H9 (cell line): ENCODE results near the gene SHH. TPM values are rescaled to one million over a fixed set of nuclear protein-coding genes. Genes with fewer than 3 reads are reported as not detected.

Experiments used
- DNase-seq: peaks from one replicate; pipeline ENCODE4 v3.0.0-alpha.2; 2017
- H2AFZ ChIP-seq: one replicate; pipeline ENCODE4 v1.6.1; 2013; ENCODE audit warnings: mild to moderate bottlenecking, low read length, control low read depth, moderate library complexity
- H2AK5ac ChIP-seq: 2 replicates; pipeline ENCODE4 v1.6.1; 2013; ENCODE audit warnings: low read length, control low read depth, mixed read lengths; ENCODE audit not compliant: insufficient read length
- H2BK120ac ChIP-seq: one replicate; pipeline ENCODE4 v1.6.1; 2013; ENCODE audit warnings: low read depth, mild to moderate bottlenecking, low read length, control low read depth, inconsistent platforms; ENCODE audit not compliant: poor library complexity, severe bottlenecking
- H2BK12ac ChIP-seq: 2 replicates; pipeline ENCODE4 v1.6.1; 2013; ENCODE audit warnings: low read length, control low read depth, mixed read lengths, low read depth; ENCODE audit not compliant: insufficient read length
- H2BK15ac ChIP-seq: 2 replicates; pipeline ENCODE4 v1.6.1; 2013; ENCODE audit warnings: low read depth, low read length, control low read depth
- H2BK20ac ChIP-seq: one replicate; pipeline ENCODE4 v1.6.1; 2013; ENCODE audit warnings: low read depth, mild to moderate bottlenecking, low read length, control low read depth, inconsistent platforms; ENCODE audit not compliant: poor library complexity, severe bottlenecking
- H2BK5ac ChIP-seq: 2 replicates; pipeline ENCODE4 v1.6.1; 2013; ENCODE audit warnings: low read length, control low read depth, mixed read lengths; ENCODE audit not compliant: insufficient read length
- H3K14ac ChIP-seq: 2 replicates; pipeline ENCODE4 v1.6.1; 2013; ENCODE audit warnings: low read length, control low read depth; ENCODE audit not compliant: insufficient read depth
- H3K18ac ChIP-seq: 2 replicates; pipeline ENCODE4 v1.6.1; 2013; ENCODE audit warnings: low read depth, mild to moderate bottlenecking, mixed read lengths, low read length, control low read depth; ENCODE audit not compliant: insufficient read length
- H3K23ac ChIP-seq: 2 replicates; pipeline ENCODE4 v1.6.1; 2013; ENCODE audit warnings: low read length, control low read depth, mixed read lengths, low read depth; ENCODE audit not compliant: insufficient read length
- H3K23me2 ChIP-seq: 2 replicates; pipeline ENCODE4 v1.6.1; 2013; ENCODE audit warnings: low read depth, mild to moderate bottlenecking, mixed read lengths, low read length, control low read depth; ENCODE audit not compliant: insufficient read length, poor library complexity, severe bottlenecking
- H3K27ac ChIP-seq: 2 replicates; pipeline ENCODE4 v1.5.1; 2013; ENCODE audit warnings: low read length, control low read depth, mixed read lengths, low read depth; ENCODE audit not compliant: insufficient read length
- H3K27me3 ChIP-seq: 2 replicates; pipeline ENCODE4 v1.6.1; 2013; ENCODE audit warnings: low read length, control low read depth, inconsistent platforms; ENCODE audit not compliant: insufficient read depth
- H3K4ac ChIP-seq: 2 replicates; pipeline ENCODE4 v1.6.1; 2013; ENCODE audit warnings: low read depth, mild to moderate bottlenecking, control low read depth, inconsistent platforms, low read length, moderate library complexity
- H3K4me1 ChIP-seq: 2 replicates; pipeline ENCODE4 v1.6.1; 2013; ENCODE audit warnings: low read length, control low read depth, inconsistent platforms; ENCODE audit not compliant: insufficient read depth
- H3K4me2 ChIP-seq: 2 replicates; pipeline ENCODE4 v1.6.1; 2013; ENCODE audit warnings: low read length, control low read depth, mixed read lengths; ENCODE audit not compliant: insufficient read length, insufficient read depth
- H3K56ac ChIP-seq: 2 replicates; pipeline ENCODE4 v1.6.1; 2013; ENCODE audit warnings: low read depth, mild to moderate bottlenecking, mixed read lengths, low read length, control low read depth; ENCODE audit not compliant: insufficient read length
- H3K79me1 ChIP-seq: 2 replicates; pipeline ENCODE4 v1.6.1; 2013; ENCODE audit warnings: low read depth, mild to moderate bottlenecking, moderate library complexity, low read length, control low read depth, inconsistent platforms; ENCODE audit not compliant: insufficient read depth, poor library complexity, severe bottlenecking
- H3K79me2 ChIP-seq: 2 replicates; pipeline ENCODE4 v1.6.1; 2013; ENCODE audit warnings: low read length, control low read depth, inconsistent platforms; ENCODE audit not compliant: insufficient read depth
- H3K9ac ChIP-seq: 2 replicates; pipeline ENCODE4 v1.6.1; 2013; ENCODE audit warnings: low read length, control low read depth, mixed read lengths; ENCODE audit not compliant: insufficient read length; ENCODE audit errors: extremely low read depth
- H3K9me3 ChIP-seq: one replicate; pipeline ENCODE4 v1.6.1; 2013; ENCODE audit warnings: low read depth, low read length, inconsistent platforms; ENCODE audit not compliant: control insufficient read depth
- H3T11ph ChIP-seq: one replicate; pipeline ENCODE4 v1.6.1; 2013; ENCODE audit warnings: mild to moderate bottlenecking, low read length, control low read depth, inconsistent platforms
- H4K20me1 ChIP-seq: one replicate; pipeline ENCODE4 v1.6.1; 2013; ENCODE audit not compliant: control insufficient read depth, insufficient read length, insufficient read depth
- H4K5ac ChIP-seq: 2 replicates; pipeline ENCODE4 v1.6.1; 2013; ENCODE audit warnings: low read depth, mild to moderate bottlenecking, mixed read lengths, low read length, control low read depth; ENCODE audit not compliant: insufficient read length
- H4K8ac ChIP-seq: replicated peaks from 2 replicates; pipeline ENCODE4 v1.6.1; 2013; ENCODE audit warnings: low read length, control low read depth, mixed read lengths, low read depth; ENCODE audit not compliant: insufficient read length
- H4K91ac ChIP-seq: 2 replicates; pipeline ENCODE4 v1.6.1; 2013; ENCODE audit warnings: low read depth, mild to moderate bottlenecking, moderate library complexity, mixed read lengths, low read length, control low read depth; ENCODE audit not compliant: insufficient read length
- H3K27ac Mint-ChIP-seq, 3 experiments: 2 replicates in 2 of 3; 3 replicates in 1 of 3; pipeline ENCODE4 v1.8.0; 2020 to 2021; ENCODE audit warnings: mixed read lengths in 3 of 3, mild to moderate bottlenecking in 1 of 3, moderate library complexity in 1 of 3
- H3K27me3 Mint-ChIP-seq: 2 replicates; pipeline ENCODE4 v1.8.0; 2021; ENCODE audit warnings: low read depth, mild to moderate bottlenecking, moderate library complexity, mixed read lengths
- H3K36me3 Mint-ChIP-seq, 3 experiments: 2 replicates in 2 of 3; 3 replicates in 1 of 3; pipeline ENCODE4 v1.8.0; 2020 to 2021; ENCODE audit warnings: low read depth in 3 of 3, mixed read lengths in 3 of 3; ENCODE audit not compliant: insufficient read depth in 1 of 3
- H3K4me1 Mint-ChIP-seq, 2 experiments: 2 replicates each; pipeline ENCODE4 v1.8.0; 2020; ENCODE audit warnings: mixed read lengths in 2 of 2
- H3K4me3 Mint-ChIP-seq, 2 experiments: 2 replicates in 1 of 2; 3 replicates in 1 of 2; pipeline ENCODE4 v1.8.0; 2020 to 2021; ENCODE audit warnings: mild to moderate bottlenecking in 2 of 2, mixed read lengths in 2 of 2, moderate library complexity in 1 of 2
- H3K9me3 Mint-ChIP-seq, 2 experiments: 2 replicates in 1 of 2; 3 replicates in 1 of 2; pipeline ENCODE4 v1.8.0; 2020; ENCODE audit warnings: mild to moderate bottlenecking in 2 of 2, mixed read lengths in 2 of 2, moderate library complexity in 1 of 2
- WGBS: extraction: QIAGEN DNeasy Blood & Tissue Kit; methylation state at CpG from one replicate; pipeline ENCODE4 v1.1.7; 2013; ENCODE audit warnings: missing lambda C conversion rate, low lambda C conversion rate, mixed read lengths; ENCODE audit not compliant: insufficient read length; ENCODE audit errors: extremely low coverage; 5-methylcytosine and 5-hydroxymethylcytosine counted together
- total RNA-seq: library from RNA; stranded (reverse); gene quantifications from 2 replicates; pipeline ENCODE4 v1.2.1, GENCODE V29; 2021
- TF ChIP-seq, protein P1 (sequence below): fragments of 200-600 bp; sonication (generic); conservative IDR thresholded peaks from 3 replicates; pipeline ENCODE4 v1.8.0; 2021; ENCODE audit warnings: antibody characterized with exemption, mild to moderate bottlenecking

Gene SHH
- total RNA-seq, 1 experiment from 2014 or later: 0.07 TPM

DNA sequence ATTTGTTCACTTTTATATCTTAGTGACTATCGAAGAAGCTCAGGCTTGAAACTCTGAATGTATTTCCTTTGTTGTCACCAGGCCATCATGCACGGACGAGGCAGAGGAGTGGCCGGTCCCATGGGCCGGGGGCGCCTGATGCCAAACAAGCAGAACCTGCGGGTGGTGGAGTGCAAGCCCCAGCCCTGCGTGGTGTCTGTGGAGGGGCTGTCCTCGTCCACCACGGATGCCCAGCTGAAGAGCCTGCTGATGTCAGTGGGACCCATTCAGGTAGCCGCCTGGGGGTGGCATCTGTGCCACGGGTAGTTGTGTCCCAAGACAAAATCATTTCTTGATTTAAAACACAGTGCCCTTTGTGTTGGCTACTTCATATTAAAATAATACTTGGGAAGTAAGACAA is 45.9 kb downstream of the SHH start:
- TF ChIP-seq, protein P1, sequence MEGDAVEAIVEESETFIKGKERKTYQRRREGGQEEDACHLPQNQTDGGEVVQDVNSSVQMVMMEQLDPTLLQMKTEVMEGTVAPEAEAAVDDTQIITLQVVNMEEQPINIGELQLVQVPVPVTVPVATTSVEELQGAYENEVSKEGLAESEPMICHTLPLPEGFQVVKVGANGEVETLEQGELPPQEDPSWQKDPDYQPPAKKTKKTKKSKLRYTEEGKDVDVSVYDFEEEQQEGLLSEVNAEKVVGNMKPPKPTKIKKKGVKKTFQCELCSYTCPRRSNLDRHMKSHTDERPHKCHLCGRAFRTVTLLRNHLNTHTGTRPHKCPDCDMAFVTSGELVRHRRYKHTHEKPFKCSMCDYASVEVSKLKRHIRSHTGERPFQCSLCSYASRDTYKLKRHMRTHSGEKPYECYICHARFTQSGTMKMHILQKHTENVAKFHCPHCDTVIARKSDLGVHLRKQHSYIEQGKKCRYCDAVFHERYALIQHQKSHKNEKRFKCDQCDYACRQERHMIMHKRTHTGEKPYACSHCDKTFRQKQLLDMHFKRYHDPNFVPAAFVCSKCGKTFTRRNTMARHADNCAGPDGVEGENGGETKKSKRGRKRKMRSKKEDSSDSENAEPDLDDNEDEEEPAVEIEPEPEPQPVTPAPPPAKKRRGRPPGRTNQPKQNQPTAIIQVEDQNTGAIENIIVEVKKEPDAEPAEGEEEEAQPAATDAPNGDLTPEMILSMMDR: no peak
- no peak for DNase-seq
- peaks cover 15 to 56% (median 50%) of the 10 kb centered on the region in 3 experiments; a peak in 6 of 7 replicates for H3K36me3 Mint-ChIP-seq
- Histone ChIP-seq H3K27ac (no peak overlapping the region), H3K4me2 (no peak overlapping the region), H2BK120ac (no peak overlapping the region), H2BK15ac (no peak overlapping the region), H2BK5ac (no peak overlapping the region), H4K8ac (no peak overlapping the region), H3K4ac (no peak overlapping the region), H2BK12ac (no peak overlapping the region), H2AK5ac (no peak overlapping the region), H4K5ac (no peak overlapping the region), H4K91ac (no peak overlapping the region), H2BK20ac (no peak overlapping the region), H3K79me2 (no peaks in the 10 kb centered on the region; the same call in 1 of the 2 replicates), H3K14ac (no peak overlapping the region), H3K9me3 (no peaks in the 10 kb centered on the region), H3K79me1 (no peaks in the 10 kb centered on the region), H4K20me1 (no peaks in the 10 kb centered on the region), H3K23ac (no peak overlapping the region), H3K18ac (no peak overlapping the region), H2AFZ (no peak overlapping the region), H3K9ac (no peak overlapping the region), H3K27me3 (no peaks in the 10 kb centered on the region), H3K23me2 (no peaks in the 10 kb centered on the region), H3K4me1 (no peaks in the 10 kb centered on the region), H3T11ph (no peak overlapping the region), H3K56ac (no peak overlapping the region)
- no peak overlapping the region for H3K4me3 Mint-ChIP-seq
- no peaks in the 10 kb centered on the region for H3K9me3 Mint-ChIP-seq
- no CpG with 5 or more reads among the region's 12 CpGs for WGBS
- H3K4me1 Mint-ChIP-seq: peaks cover 23 to 25% of the 10 kb centered on the region in 2 experiments
- no peaks in the 10 kb centered on the region; the same call in 1 of the 2 replicates for H3K27me3 Mint-ChIP-seq
- no peak overlapping the region for H3K27ac Mint-ChIP-seq
